Psoas muscle (tissue), 8 donors: Measurements from ENCODE around the gene RPTOR. TPM values are rescaled to one million over a fixed set of nuclear protein-coding genes. Genes with fewer than 3 reads are reported as not detected.
A peak's percentile ranks its signal among the peaks of the same experiment; 100 is the strongest.

Source experiments
- ATAC-seq, 4 donors: fragments of 200-7000 bp; cut with Tn5 transposase; one replicate each; pipeline ENCODE4 v1.9.1; 2020; ENCODE audit warnings: moderate library complexity in 3 of 4, mild to moderate bottlenecking in 2 of 4
- DNase-seq, 2 donors: peaks; one replicate each; pipeline ENCODE4 v3.0.0-alpha.2; 2020
- H3K27ac ChIP-seq: fragments of 200-600 bp; one replicate; pipeline ENCODE4 v1.8.0; 2022
- H3K27me3 ChIP-seq, 3 donors: fragments of 200-600 bp in 1 of 3; one replicate each; pipeline versions ENCODE4 v1.6.1 to v1.8.0; 2013 to 2022; ENCODE audit warnings: low read length in 2 of 3, mild to moderate bottlenecking in 2 of 3, moderate library complexity in 1 of 3; ENCODE audit not compliant: insufficient read depth in 3 of 3
- H3K36me3 ChIP-seq, 2 donors: fragments of 200-600 bp in 1 of 2; one replicate each; pipeline versions ENCODE4 v1.6.1 to v1.8.0; 2013 to 2022; ENCODE audit warnings: low read depth in 1 of 2, mild to moderate bottlenecking in 1 of 2, moderate library complexity in 1 of 2; ENCODE audit not compliant: insufficient read depth in 1 of 2
- H3K4me1 ChIP-seq: fragments of 200-600 bp; one replicate; pipeline ENCODE4 v1.8.0; 2022
- H3K4me3 ChIP-seq: fragments of 200-600 bp; one replicate; pipeline ENCODE4 v1.8.0; 2022; ENCODE audit warnings: mild to moderate bottlenecking
- H3K9me3 ChIP-seq: fragments of 200-600 bp; one replicate; pipeline ENCODE4 v1.8.0; 2022
- CTCF ChIP-seq: fragments of 200-600 bp; IDR thresholded peaks from one replicate; pipeline ENCODE4 v1.8.0; 2022; ENCODE audit warnings: antibody characterized with exemption
- WGBS, 3 donors: extraction: QIAGEN DNeasy Blood & Tissue Kit; methylation state at CpG; one replicate each; pipeline versions ENCODE4 v1.1.6 to v1.1.7; 2013; 5-methylcytosine and 5-hydroxymethylcytosine counted together
- intact Hi-C, 2 donors: fragments of 100-400 bp; cut with DNase I; formaldehyde crosslinking; loops; one replicate each; pipeline versions ENCODE4 v1.11.0 to v1.14.2; 2022
- polyA plus RNA-seq, 3 donors: library from polyadenylated mRNA; stranded (reverse); fragments of 200-250 nt; gene quantifications; one replicate each; pipeline ENCODE4 v1.2.3, GENCODE V29; 2013
- total RNA-seq, 4 donors: library from RNA; stranded (reverse); fragmentation: NEBNext Ultra II Directional in 2 of 4; extraction: Animal tissue kit (Norgen Biotek cat#: 25700) in 2 of 4; gene quantifications; one replicate each; pipeline versions ENCODE4 v1.2.1 to v1.2.4, GENCODE V29; 2021 to 2023
- donor health status: healthy with polysubstance abuse.
- donor health status: DM: no; HTN: no; CAD: no; lungs with moderate emphysema.
- donor health status: Bipolar disorder and iron deficiency.
- donor health status: healthy.
- donor health status: DM: yes; HTN: yes; CAD: no.
- donor health status: DM: no; HTN: no; CAD: no.
- donor health status: DM: no; HTN: no; CAD: no.
- donor health status: DM: yes; HTN: yes; CAD: no.

The RPTOR gene
- total and polyA plus RNA-seq, 7 donors: 13.6 to 82.2 (median 32.5) TPM

- no peak overlapping the region for H3K4me3 ChIP-seq
- H3K27ac ChIP-seq: no peak overlapping the region
- no peaks in the 10 kb centered on the region for H3K36me3 ChIP-seq
- DNase-seq (peak in 1 of 2 donors; percentile 34), ATAC-seq (no peak)
- intact Hi-C loops: no loop called here
- H3K4me1 ChIP-seq: no peaks in the 10 kb centered on the region
- no peak for TF ChIP-seq CTCF
- no peaks in the 10 kb centered on the region for H3K9me3 ChIP-seq
- H3K27me3 ChIP-seq: no peaks in the 10 kb centered on the region
- WGBS, 3 donors: 81 to 84% (median 84%) methylated on average over 17 of the region's 17 CpGs
Measured at GRCh38 chr17:80637048-80637781, 92.6 kb downstream of the RPTOR start.

- ATAC-seq (no peak), DNase-seq (peak in 1 of 2 donors; percentile 15)
- Histone ChIP-seq H3K27ac (no peak overlapping the region), H3K4me1 (no peaks in the 10 kb centered on the region), H3K4me3 (no peak overlapping the region), H3K27me3 (no peaks in the 10 kb centered on the region), H3K9me3 (no peaks in the 10 kb centered on the region), H3K36me3 (peaks cover 0 to 6% of the 10 kb centered on the region in 2 donors)
- TF ChIP-seq CTCF: no peak
- intact Hi-C loops: no loop called here
- WGBS, 3 donors: 89 to 93% (median 92%) methylated on average over 2 of the region's 2 CpGs
Measured at GRCh38 chr17:80639658-80640057, 95.0 kb downstream of the RPTOR start.

- whole genome bisulfite sequencing, 3 donors: 95 to 97% (median 96%) methylated on average over 19 of the region's 19 CpGs
- no peak overlapping the region for H3K4me3 ChIP-seq
- H3K27ac ChIP-seq: no peak overlapping the region
- no peak for ATAC-seq
- peaks cover 0 to 8% of the 10 kb centered on the region in 2 donors for H3K36me3 ChIP-seq
- peak in 1 of 2 donors; percentile 38 for DNase-seq
- H3K27me3 ChIP-seq: no peaks in the 10 kb centered on the region
- intact Hi-C loops: no loop called here
- no peak for TF ChIP-seq CTCF
- H3K9me3 ChIP-seq: no peaks in the 10 kb centered on the region
- no peaks in the 10 kb centered on the region for H3K4me1 ChIP-seq
Measured at GRCh38 chr17:80640366-80641084, 95.9 kb downstream of the RPTOR start.

GRCh38 chr17:80643326-80644099 is 98.9 kb downstream of the RPTOR start:
- Histone ChIP-seq H3K4me3 (no peak overlapping the region), H3K36me3 (peaks cover 0 to 8% of the 10 kb centered on the region in 2 donors), H3K4me1 (peaks cover 19% of the 10 kb centered on the region), H3K27ac (no peak overlapping the region), H3K27me3 (no peaks in the 10 kb centered on the region), H3K9me3 (no peaks in the 10 kb centered on the region)
- no peak for TF ChIP-seq CTCF
- WGBS, 3 donors: 96 to 97% (median 97%) methylated on average over 19 of the region's 19 CpGs
- no peak for DNase-seq
- intact Hi-C loops: no loop called here
- no peak for ATAC-seq
